Activated CD4-positive, alpha-beta T cell treated with anti-CD3 and anti-CD28 coated beads, Interleukin-2, amount 10 ng/mL, durations not matched to agents 7 days and 5 days (primary cell): ENCODE data around the gene REXO1. TPM values are rescaled to one million over a fixed set of nuclear protein-coding genes. Genes with fewer than 3 reads are reported as not detected.
"Not testable (repeated sequence)": the region's sequence is repeated elsewhere in the genome, so short reads cannot be mapped to it uniquely, and the experiment has no call there.

Source experiments
- CTCF ChIA-PET: fragments of 350-600 bp; sonication (Branson Sonifier 250); formaldehyde crosslinking; loops from one replicate; lab custom pipeline; 2021; ENCODE audit warnings: antibody characterized with exemption; lab: Charles Lee
- POLR2A ChIA-PET: fragments of 350-600 bp; sonication (Branson Sonifier 250); formaldehyde crosslinking; loops from one replicate; lab custom pipeline; 2021; ENCODE audit warnings: antibody characterized with exemption; lab: Charles Lee
- DNase-seq: peaks from one replicate; pipeline ENCODE4 v3.0.0-alpha.2; 2020
- H3K27ac Mint-ChIP-seq: one replicate; pipeline ENCODE4 v1.8.0; 2021; ENCODE audit warnings: mild to moderate bottlenecking, moderate library complexity, mixed read lengths
- H3K27me3 Mint-ChIP-seq: one replicate; pipeline ENCODE4 v1.8.0; 2021; ENCODE audit warnings: mixed read lengths
- H3K36me3 Mint-ChIP-seq: one replicate; pipeline ENCODE4 v1.8.0; 2021; ENCODE audit warnings: low read depth, mixed read lengths
- H3K4me1 Mint-ChIP-seq: one replicate; pipeline ENCODE4 v1.8.0; 2021; ENCODE audit warnings: mixed read lengths
- H3K4me3 Mint-ChIP-seq: one replicate; pipeline ENCODE4 v1.8.0; 2021; ENCODE audit warnings: mild to moderate bottlenecking, moderate library complexity, mixed read lengths
- H3K9me3 Mint-ChIP-seq: one replicate; pipeline ENCODE4 v1.8.0; 2021; ENCODE audit warnings: mixed read lengths
- total RNA-seq, 2 experiments: library from RNA; stranded (reverse); gene quantifications; one replicate each; pipeline ENCODE4 v1.2.3, GENCODE V29; 2021

REXO1 gene, protein sequence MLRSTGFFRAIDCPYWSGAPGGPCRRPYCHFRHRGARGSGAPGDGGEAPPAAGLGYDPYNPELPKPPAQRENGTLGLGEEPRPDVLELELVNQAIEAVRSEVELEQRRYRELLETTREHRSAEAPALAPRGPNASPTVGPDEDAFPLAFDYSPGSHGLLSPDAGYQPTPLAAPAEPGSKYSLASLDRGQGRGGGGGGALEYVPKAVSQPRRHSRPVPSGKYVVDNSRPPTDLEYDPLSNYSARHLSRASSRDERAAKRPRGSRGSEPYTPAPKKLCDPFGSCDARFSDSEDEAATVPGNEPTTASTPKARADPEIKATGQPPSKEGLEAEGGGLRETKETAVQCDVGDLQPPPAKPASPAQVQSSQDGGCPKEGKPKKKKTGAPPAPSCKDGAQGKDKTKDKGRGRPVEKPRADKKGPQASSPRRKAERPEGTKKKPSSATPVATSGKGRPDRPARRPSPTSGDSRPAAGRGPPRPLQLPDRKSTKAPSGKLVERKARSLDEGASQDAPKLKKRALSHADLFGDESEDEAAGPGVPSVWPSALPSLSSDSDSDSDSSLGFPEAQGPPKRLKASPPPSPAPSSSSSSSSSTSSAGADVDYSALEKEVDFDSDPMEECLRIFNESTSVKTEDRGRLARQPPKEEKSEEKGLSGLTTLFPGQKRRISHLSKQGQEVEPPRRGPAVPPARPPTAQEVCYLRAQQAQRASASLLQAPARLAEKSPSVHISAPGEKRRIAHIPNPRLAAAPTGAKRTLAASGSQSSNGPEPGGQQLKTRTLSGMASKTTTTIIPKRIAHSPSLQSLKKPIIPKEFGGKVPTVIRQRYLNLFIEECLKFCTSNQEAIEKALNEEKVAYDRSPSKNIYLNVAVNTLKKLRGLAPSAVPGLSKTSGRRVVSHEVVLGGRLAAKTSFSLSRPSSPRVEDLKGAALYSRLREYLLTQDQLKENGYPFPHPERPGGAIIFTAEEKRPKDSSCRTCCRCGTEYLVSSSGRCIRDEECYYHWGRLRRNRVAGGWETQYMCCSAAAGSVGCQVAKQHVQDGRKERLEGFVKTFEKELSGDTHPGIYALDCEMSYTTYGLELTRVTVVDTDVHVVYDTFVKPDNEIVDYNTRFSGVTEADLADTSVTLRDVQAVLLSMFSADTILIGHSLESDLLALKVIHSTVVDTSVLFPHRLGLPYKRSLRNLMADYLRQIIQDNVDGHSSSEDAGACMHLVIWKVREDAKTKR
- total RNA-seq = 10 to 100 TPM; 44.2 to 54.7 TPM

DNA sequence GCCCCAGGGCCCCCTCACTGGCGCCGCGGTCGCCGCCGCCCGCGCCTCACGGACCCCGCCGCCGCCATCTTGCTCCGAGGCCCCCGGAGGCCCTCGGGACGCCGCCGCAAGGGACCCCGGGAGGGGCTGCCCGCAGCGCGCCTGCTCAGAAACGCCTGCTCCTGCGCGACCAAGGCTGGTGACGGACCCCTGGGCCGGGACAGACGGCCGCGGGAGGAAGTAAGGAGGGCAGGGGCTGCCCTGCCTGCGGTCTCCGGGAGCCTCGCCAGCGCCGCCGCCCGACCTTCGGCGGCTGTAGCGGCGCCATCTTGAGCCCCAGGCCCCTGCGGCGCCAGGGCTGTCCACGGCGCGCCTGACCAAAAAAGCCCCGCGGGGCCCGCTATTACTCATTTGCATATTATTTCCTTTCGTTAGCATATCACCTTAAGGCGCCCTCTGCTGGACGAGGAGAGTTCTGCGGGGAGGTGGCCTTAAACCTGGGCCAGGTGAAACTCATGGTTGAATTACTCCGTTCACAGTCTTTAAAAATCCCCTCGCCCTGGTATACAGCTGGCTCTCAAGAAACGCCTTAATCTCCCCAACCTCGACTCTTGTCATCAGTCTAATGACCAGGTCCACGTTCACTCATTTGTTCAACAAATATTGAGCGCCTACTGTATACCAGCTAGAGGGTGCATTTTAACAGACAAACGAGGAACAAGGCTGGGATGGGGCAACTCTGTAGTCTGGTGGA is at the start of gene REXO1:
Gene REXO1, minus strand, starts transcription at position 85 of the 733 bp plus-strand sequence. CDS start 125 bp downstream, outside the sequence.
- Mint-ChIP-seq H3K27me3 (no peaks in the 10 kb centered on the region), H3K9me3 (no peaks in the 10 kb centered on the region), H3K27ac (peak within 1 kb of the TSS; percentile 95), H3K4me1 (peaks cover 58% of the 10 kb centered on the region), H3K36me3 (peaks cover 16% of the 10 kb centered on the region), H3K4me3 (peak within 1 kb of the TSS; percentile 86)
- CTCF ChIA-PET = interaction anchor here (1.0 to 1.2 kb wide), 5 partner anchors 8 to 22 kb away, joined by 3 to 6 read pairs (median 3); no protein-coding TSS in a partner anchor
- peak; percentile 99 for DNase-seq
- POLR2A ChIA-PET = no interaction called here

DNA sequence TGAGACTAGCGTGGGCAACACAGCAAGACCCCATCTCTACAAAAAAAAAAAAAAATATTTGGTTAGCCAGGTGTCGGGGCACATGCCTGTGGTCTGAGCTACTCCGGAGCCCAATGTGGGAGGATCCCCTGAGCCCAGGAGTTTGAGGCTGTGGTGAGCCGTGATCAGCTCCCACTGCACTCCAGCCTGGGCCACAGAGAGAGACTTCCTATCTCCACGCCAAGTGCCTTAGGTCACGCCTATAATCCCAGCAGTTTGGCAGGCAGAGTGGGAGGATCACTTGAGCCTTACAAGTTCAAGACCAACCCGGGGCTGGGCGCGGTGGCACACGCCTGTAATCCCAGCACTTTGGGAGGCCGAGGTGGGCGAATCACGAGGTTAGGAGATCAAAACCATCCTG is 48.2 kb upstream of the REXO1 start:
- CTCF ChIA-PET = interaction anchor here (0.6 to 2.7 kb wide), 8 partner anchors 9 to 339 kb away, joined by 3 to 15 read pairs (median 4); no protein-coding TSS in a partner anchor
- Mint-ChIP-seq H3K27ac (peak overlapping the region; percentile 100), H3K36me3 (no peaks in the 10 kb centered on the region), H3K27me3 (no peaks in the 10 kb centered on the region), H3K4me1 (peaks cover 52% of the 10 kb centered on the region), H3K9me3 (no peaks in the 10 kb centered on the region), H3K4me3 (peak overlapping the region; percentile 87)
- POLR2A ChIA-PET = no interaction called here
- no peak for DNase-seq

DNA sequence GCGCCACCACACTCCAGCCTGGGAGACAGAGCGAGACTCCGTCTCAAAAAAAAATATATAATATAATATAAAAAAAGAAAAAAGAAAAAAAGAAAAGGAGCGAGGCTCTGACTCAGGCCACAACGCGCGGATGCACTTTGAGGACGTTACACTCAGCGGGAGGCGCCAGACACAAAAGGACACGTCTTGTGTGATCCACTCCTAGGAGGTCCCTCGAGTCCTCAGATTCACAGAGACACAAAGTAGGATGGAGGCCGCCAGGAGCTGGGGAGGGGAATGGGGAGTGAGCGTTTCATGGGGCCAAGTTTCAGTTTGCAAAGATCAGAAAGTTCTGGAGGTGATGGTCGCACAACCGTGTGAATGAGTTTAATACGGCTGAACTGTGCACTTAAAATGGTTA is 45.5 kb upstream of the REXO1 start:
- H3K27me3 Mint-ChIP-seq = no peaks in the 10 kb centered on the region
- H3K9me3 Mint-ChIP-seq = no peaks in the 10 kb centered on the region
- H3K36me3 Mint-ChIP-seq = no peaks in the 10 kb centered on the region
- no peak for DNase-seq
- POLR2A ChIA-PET = no interaction called here
- H3K4me3 Mint-ChIP-seq = no peak overlapping the region
- peaks cover 54% of the 10 kb centered on the region for H3K4me1 Mint-ChIP-seq
- CTCF ChIA-PET = interaction anchor here (0.6 kb wide), 1 partner anchor 692 kb away, joined by 3 read pairs; no protein-coding TSS in a partner anchor
- H3K27ac Mint-ChIP-seq = peak overlapping the region; percentile 33

DNA sequence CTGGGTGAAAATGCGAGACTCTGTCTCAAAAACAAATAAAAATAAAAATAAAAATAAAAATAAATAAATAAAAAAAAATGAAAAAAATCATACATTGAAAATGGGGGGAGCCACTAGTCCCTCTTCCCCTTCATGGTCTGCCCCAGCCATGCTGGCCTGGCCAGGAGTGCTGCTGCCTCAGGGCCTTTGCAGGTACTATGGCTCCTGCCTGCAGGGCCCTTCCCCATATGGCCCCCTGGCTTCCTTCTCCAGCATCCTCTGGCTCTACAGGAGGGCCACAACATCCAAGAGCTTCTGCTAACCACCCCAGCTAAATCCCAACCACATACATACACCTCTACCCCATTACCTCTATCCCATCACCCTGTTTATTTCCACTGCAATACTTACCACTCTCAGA is 41.6 kb upstream of the REXO1 start:
- no peaks in the 10 kb centered on the region for H3K27me3 Mint-ChIP-seq
- ChIA-PET CTCF (no interaction called here), POLR2A (no interaction called here)
- H3K36me3 Mint-ChIP-seq = no peaks in the 10 kb centered on the region
- H3K4me1 Mint-ChIP-seq = peaks cover 34% of the 10 kb centered on the region
- H3K4me3 Mint-ChIP-seq = no peak overlapping the region
- DNase-seq = no peak
- no peaks in the 10 kb centered on the region for H3K9me3 Mint-ChIP-seq
- H3K27ac Mint-ChIP-seq = peak overlapping the region; percentile 37

DNA sequence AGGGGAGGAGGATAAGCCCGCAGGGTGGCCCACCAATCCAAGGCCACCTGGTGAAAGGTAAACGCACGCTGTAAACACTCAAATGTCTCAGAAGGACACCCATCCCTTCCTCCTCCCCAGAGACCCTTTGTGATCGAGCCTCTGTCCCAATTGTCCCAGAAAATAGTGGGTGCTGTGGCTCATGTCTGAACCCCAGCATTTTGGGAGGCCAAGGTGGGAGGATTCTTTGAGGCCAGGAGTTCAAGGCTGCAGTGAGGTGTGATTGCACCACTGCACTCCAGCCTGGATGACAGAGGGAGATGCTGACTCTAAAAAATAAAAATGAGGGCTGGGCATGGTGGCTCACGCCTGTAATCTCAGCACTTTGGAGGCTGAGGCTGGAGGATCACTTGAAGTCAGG is 40.1 kb upstream of the REXO1 start:
- ChIA-PET POLR2A (no interaction called here), CTCF (interaction anchor here (1.9 kb wide), 1 partner anchor 9 kb away, joined by 15 read pairs; no protein-coding TSS in a partner anchor)
- no peak overlapping the region for H3K4me3 Mint-ChIP-seq
- peaks cover 12% of the 10 kb centered on the region for H3K36me3 Mint-ChIP-seq
- peaks cover 31% of the 10 kb centered on the region for H3K4me1 Mint-ChIP-seq
- H3K27me3 Mint-ChIP-seq = no peaks in the 10 kb centered on the region
- no peak for DNase-seq
- H3K9me3 Mint-ChIP-seq = no peaks in the 10 kb centered on the region
- no peak overlapping the region for H3K27ac Mint-ChIP-seq

DNA sequence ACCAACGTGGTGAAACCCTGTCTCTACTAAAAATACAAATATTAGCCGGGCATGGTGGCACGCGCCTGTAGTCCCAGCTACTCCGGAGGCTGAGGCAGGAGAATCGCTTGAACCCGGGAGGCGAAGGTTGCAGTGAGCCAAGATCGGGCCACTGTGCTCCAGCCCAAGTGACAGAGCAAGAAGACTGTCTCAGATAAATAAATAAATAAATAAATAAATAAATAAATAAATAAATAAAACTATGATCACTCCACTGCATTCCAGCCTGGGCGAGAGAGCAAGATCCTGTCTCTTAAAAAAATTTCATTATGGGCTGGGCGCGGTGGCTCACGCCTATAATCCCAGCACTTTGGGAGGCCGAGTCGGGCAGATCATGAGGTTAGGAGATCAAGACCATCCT is 38.1 kb upstream of the REXO1 start:
- H3K27ac Mint-ChIP-seq, H3K4me3 Mint-ChIP-seq, POLR2A ChIA-PET, DNase-seq, H3K9me3 Mint-ChIP-seq, H3K27me3 Mint-ChIP-seq: not testable (repeated sequence)
- CTCF ChIA-PET = interaction anchor here (1.0 to 1.2 kb wide), 3 partner anchors 10 to 28 kb away, joined by 3 read pairs; no protein-coding TSS in a partner anchor
- Mint-ChIP-seq H3K36me3 (peaks cover 27% of the 10 kb centered on the region), H3K4me1 (peaks cover 42% of the 10 kb centered on the region)

DNA sequence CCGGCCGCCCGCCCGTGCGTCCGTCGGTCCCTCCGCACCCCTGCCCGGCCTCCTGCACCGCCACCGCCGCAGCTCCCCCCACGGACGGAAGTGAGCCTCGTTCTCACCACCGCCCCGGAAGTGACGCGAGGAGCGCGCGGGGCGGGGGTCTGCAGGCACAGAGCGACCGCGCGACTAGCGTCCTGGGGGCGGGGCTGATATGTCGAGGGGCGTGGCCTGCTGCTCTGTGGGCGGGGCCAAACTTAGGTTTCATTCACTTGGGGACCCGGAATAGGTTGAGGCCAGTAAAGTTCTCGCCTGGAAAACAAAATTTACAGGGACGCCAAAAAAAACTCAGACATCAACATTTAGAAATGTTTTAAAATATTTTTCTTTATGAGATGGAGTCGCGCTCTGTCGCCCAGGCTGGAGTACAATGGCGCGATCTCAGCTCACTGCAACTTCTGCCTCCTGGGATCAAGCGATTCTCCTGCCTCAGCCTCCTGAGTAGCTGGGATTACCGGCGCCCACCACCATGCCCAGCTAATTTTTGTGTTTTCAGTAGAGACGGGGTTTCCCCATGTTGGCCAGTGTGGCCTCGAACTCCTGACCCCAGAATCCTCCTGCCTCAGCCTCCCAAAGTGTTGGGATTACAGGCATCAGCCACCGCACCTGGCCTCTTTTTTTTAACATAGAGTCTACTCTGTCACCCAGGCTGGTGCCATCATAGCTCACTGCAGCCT is 37.3 kb upstream of the REXO1 start, which contains the start of gene ABHD17A:
Gene ABHD17A, minus strand, starts transcription at position 99 of the 722 bp plus-strand sequence. CDS start 3,930 bp downstream, outside the sequence.
- not testable (repeated sequence) for H3K27me3 Mint-ChIP-seq, H3K9me3 Mint-ChIP-seq
- Mint-ChIP-seq H3K4me1 (peaks cover 42% of the 10 kb centered on the region), H3K4me3 (peak within 1 kb of the TSS; percentile 94), H3K36me3 (peaks cover 29% of the 10 kb centered on the region), H3K27ac (peak within 1 kb of the TSS; percentile 93)
- POLR2A ChIA-PET = interaction anchor here (0.6 to 0.7 kb wide), 2 partner anchors 12 to 17 kb away, joined by 3 to 4 read pairs; no protein-coding TSS in a partner anchor
- peak; percentile 95 for DNase-seq
- CTCF ChIA-PET = interaction anchor here (0.7 to 1.9 kb wide), 7 partner anchors 9 to 31 kb away, joined by 3 to 5 read pairs (median 3); no protein-coding TSS in a partner anchor

DNA sequence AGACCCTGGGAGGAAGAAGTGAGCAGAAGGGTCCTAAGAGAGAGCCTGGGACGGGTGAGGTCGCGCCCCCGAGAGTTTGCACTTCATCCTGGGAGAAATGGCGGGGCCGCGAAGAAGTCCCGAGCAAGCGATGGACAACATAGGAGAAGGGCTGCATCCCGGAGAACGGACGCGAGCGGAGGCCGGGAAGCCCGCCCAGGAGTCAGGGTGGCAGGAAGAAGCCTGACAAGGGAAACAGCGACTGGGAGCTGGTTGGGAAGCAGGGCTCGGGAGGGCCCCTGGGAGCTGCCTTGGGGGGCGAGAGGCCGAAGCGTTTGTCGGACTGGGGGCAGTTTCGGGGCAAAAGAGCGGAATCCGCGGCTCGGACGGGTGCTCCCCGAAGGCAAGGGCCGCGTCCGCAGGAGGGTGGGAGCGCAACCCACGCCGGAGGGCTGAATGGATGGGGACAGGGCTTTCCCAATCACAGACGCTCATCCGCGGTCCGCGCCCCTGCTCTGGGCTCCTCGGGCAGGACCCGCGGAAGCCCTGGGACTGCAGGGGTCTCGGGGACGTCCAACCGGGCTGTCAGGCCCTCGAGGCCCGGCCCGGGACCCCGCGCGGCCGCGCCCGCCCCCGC is 36.5 kb upstream of the REXO1 start:
- CTCF ChIA-PET = interaction anchor here (0.8 to 1.9 kb wide), 5 partner anchors 9 to 48 kb away, joined by 3 to 5 read pairs (median 4); no protein-coding TSS in a partner anchor
- H3K36me3 Mint-ChIP-seq = peaks cover 29% of the 10 kb centered on the region
- H3K4me1 Mint-ChIP-seq = peaks cover 40% of the 10 kb centered on the region
- H3K9me3 Mint-ChIP-seq = no peaks in the 10 kb centered on the region
- H3K27ac Mint-ChIP-seq = peak overlapping the region; percentile 93
- H3K4me3 Mint-ChIP-seq = peak overlapping the region; percentile 94
- POLR2A ChIA-PET = interaction anchor here (0.6 kb wide), 1 partner anchor 13 kb away, joined by 4 read pairs; no protein-coding TSS in a partner anchor
- DNase-seq = no peak
- no peaks in the 10 kb centered on the region for H3K27me3 Mint-ChIP-seq

DNA sequence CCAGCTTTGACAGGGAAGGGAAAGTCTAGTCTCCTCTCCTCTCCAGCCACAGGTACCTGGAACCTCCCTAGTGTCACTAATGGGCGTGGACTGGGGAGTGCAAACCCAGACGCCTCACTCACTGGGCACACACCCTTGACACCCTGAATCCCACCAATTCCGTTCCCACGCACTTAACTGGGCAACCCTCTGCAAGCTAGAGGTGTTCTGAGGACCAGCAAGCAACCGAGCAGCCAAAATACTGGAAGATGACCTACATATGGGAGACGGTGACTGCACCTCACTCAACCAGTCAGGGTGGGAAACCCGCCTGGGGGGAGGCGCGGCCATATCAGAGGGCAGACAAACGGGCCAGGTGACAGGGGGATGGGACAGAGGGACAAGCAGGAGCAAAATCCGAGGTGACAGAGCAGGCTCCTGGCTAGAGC is 36.0 kb upstream of the REXO1 start:
- H3K27me3 Mint-ChIP-seq = no peaks in the 10 kb centered on the region
- no peaks in the 10 kb centered on the region for H3K9me3 Mint-ChIP-seq
- peaks cover 40% of the 10 kb centered on the region for H3K4me1 Mint-ChIP-seq
- H3K27ac Mint-ChIP-seq = peak overlapping the region; percentile 93
- H3K36me3 Mint-ChIP-seq = peaks cover 29% of the 10 kb centered on the region
- DNase-seq = no peak
- H3K4me3 Mint-ChIP-seq = peak overlapping the region; percentile 94
- ChIA-PET CTCF (interaction anchor here (0.8 to 1.9 kb wide), 3 partner anchors 13 to 49 kb away, joined by 3 to 5 read pairs (median 4); no protein-coding TSS in a partner anchor), POLR2A (no interaction called here)

DNA sequence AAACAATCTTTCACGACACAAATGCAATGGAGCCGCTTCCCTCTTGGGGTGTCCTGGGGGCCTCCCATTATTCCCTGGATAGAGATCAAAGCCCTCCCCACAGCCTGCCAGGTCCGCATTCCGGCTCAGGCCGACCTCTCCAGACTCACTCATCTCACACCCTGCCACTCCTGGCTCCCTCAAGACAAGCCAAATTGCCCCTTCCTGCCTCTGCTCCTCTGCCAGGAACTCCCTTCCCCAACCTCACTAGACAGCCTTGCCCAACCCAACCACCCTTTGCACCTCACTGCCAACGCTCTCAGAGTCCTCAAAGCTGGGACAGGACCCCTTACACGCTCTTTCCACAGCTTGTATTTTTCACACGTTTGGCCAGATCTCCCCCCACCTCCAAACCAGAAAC is 35.5 kb upstream of the REXO1 start:
- DNase-seq = no peak
- Mint-ChIP-seq H3K9me3 (no peaks in the 10 kb centered on the region), H3K27ac (peak overlapping the region; percentile 93), H3K36me3 (peaks cover 29% of the 10 kb centered on the region), H3K4me1 (peaks cover 40% of the 10 kb centered on the region), H3K4me3 (peak overlapping the region; percentile 94), H3K27me3 (no peaks in the 10 kb centered on the region)
- ChIA-PET CTCF (interaction anchor here (1.3 to 1.9 kb wide), 3 partner anchors 14 to 49 kb away, joined by 3 to 5 read pairs (median 4); no protein-coding TSS in a partner anchor), POLR2A (no interaction called here)
